ENCODE measurements around the gene DSP.

Gene DSP

GRCh38 chr6:7535498-7535897, 6.0 kb upstream of the DSP start:
- DNase-seq (ENCODE audit: low spot score) = no peak

- DNase-seq (ENCODE audit: low spot score) = no peak
These were observed 3.8 kb upstream of the DSP start for GRCh38 chr6:7537565-7538174.

- no peak for DNase-seq (ENCODE audit: low spot score)
These were observed 3.0 kb upstream of the DSP start for GRCh38 chr6:7538484-7538883.

- DNase-seq (ENCODE audit: low spot score) = no peak
These were observed 876 bp upstream of the DSP start for GRCh38 chr6:7540595-7540994.

GRCh38 chr6:7542065-7542873, 798 bp downstream of the DSP start:
- no peak for DNase-seq (ENCODE audit: low spot score)

- no peak for DNase-seq (ENCODE audit: low spot score)
These were observed 1.6 kb downstream of the DSP start for GRCh38 chr6:7542874-7543624.

GRCh38 chr6:7543789-7544424, 2.4 kb downstream of the DSP start:
- DNase-seq (ENCODE audit: low spot score) = no peak

GRCh38 chr6:7544597-7544996, 3.1 kb downstream of the DSP start:
- DNase-seq (ENCODE audit: low spot score) = no peak

- no peak for DNase-seq (ENCODE audit: low spot score)
These were observed 4.0 kb downstream of the DSP start for GRCh38 chr6:7545316-7546019.

- no peak for DNase-seq (ENCODE audit: low spot score)
These were observed 4.5 kb downstream of the DSP start for GRCh38 chr6:7546020-7546369.

- DNase-seq (ENCODE audit: low spot score) = no peak
These were observed 4.9 kb downstream of the DSP start for GRCh38 chr6:7546383-7546782.

GRCh38 chr6:7546896-7547295, 5.4 kb downstream of the DSP start:
- DNase-seq (ENCODE audit: low spot score) = no peak

- DNase-seq (ENCODE audit: low spot score) = no peak
These were observed 5.8 kb downstream of the DSP start for GRCh38 chr6:7547315-7547714.

- DNase-seq (ENCODE audit: low spot score) = no peak
These were observed 8.9 kb downstream of the DSP start for GRCh38 chr6:7550433-7550801.

- DNase-seq (ENCODE audit: low spot score) = no peak
These were observed 13.2 kb downstream of the DSP start for GRCh38 chr6:7554533-7555275.

- no peak for DNase-seq (ENCODE audit: low spot score)
These were observed 14.2 kb downstream of the DSP start for GRCh38 chr6:7555671-7556070.

- DNase-seq (ENCODE audit: low spot score) = no peak
These were observed 15.1 kb downstream of the DSP start for GRCh38 chr6:7556394-7557106.

- no peak for DNase-seq (ENCODE audit: low spot score)
These were observed 16.2 kb downstream of the DSP start for GRCh38 chr6:7557652-7558051.

GRCh38 chr6:7558781-7559180, 17.3 kb downstream of the DSP start:
- DNase-seq (ENCODE audit: low spot score) = no peak

- no peak for DNase-seq (ENCODE audit: low spot score)
These were observed 17.7 kb downstream of the DSP start for GRCh38 chr6:7559196-7559595.
